OCI-LY3 (cell line): Measurements from ENCODE around the gene RPL38.

Experiments
- H2AFZ ChIP-seq: fragments of 200-600, 300-600 bp; shearing (Covaris generic); 2 replicates; pipeline ENCODE4 v1.6.0; 2014; ENCODE audit warnings: antibody characterized with exemption, low read depth, low read length
- H3K27ac ChIP-seq: fragments of 200-600, 300-600 bp; sonication (generic); 2 replicates; pipeline ENCODE4 v1.5.1; 2014; ENCODE audit warnings: mild to moderate bottlenecking, low read length, moderate library complexity, mixed read lengths
- H3K27me3 ChIP-seq: fragments of 200-600, 300-600 bp; sonication (generic); 2 replicates; pipeline ENCODE4 v1.6.1; 2014; ENCODE audit warnings: low read depth, low read length, mixed read lengths
- H3K36me3 ChIP-seq: fragments of 200-600, 300-600 bp; sonication (generic); replicated peaks from 2 replicates; pipeline ENCODE3; 2014; ENCODE audit warnings: low read depth, low read length, mixed read lengths
- H3K4me1 ChIP-seq: fragments of 300-600, 200-600 bp; sonication (generic); 2 replicates; pipeline ENCODE4 v1.6.1; 2014; ENCODE audit warnings: low read length, mixed read lengths
- H3K4me2 ChIP-seq: fragments of 200-600, 300-600 bp; sonication (generic); 2 replicates; pipeline ENCODE4 v1.6.1; 2014; ENCODE audit warnings: low read length, mixed read lengths
- H3K4me3 ChIP-seq: fragments of 300-600, 200-600 bp; sonication (generic); 2 replicates; pipeline ENCODE4 v1.5.1; 2014; ENCODE audit warnings: antibody characterized with exemption, mild to moderate bottlenecking, low read length, moderate library complexity
- H3K79me2 ChIP-seq: fragments of 300-600, 200-600 bp; shearing (Covaris generic); 2 replicates; pipeline ENCODE4 v1.6.1; 2014; ENCODE audit warnings: mild to moderate bottlenecking, low read length, mixed read lengths
- H3K9ac ChIP-seq: fragments of 300-600, 200-600 bp; shearing (Covaris generic); 2 replicates; pipeline ENCODE4 v1.6.0; 2014; ENCODE audit warnings: mild to moderate bottlenecking, low read length, moderate library complexity
- H3K9me3 ChIP-seq: fragments of 200-600, 300-600 bp; shearing (Covaris generic); 2 replicates; pipeline ENCODE4 v1.6.1; 2014; ENCODE audit warnings: low read length, mixed read lengths; ENCODE audit not compliant: insufficient read depth
- H4K20me1 ChIP-seq: fragments of 200-600, 300-600 bp; sonication (generic); 2 replicates; pipeline ENCODE4 v1.6.1; 2016; ENCODE audit warnings: low read length, mixed read lengths; ENCODE audit not compliant: insufficient read depth
- CTCF ChIP-seq: fragments of 200-600, 300-600 bp; sonication (generic); IDR thresholded peaks from 2 replicates; pipeline ENCODE4 v1.5.1; 2014; ENCODE audit warnings: antibody characterized with exemption, low read length, low read depth
- EZH2phosphoT487 ChIP-seq: fragments of 200-600 bp; shearing (Covaris generic); IDR thresholded peaks from 2 replicates; pipeline ENCODE4 v1.6.1; 2018; ENCODE audit warnings: antibody characterized with exemption, mixed run types, low read depth

Gene RPL38

GRCh38 chr17:74220946-74221818 lies 17.7 kb downstream of the RPL38 start:
- Histone ChIP-seq H4K20me1 (no peaks in the 10 kb centered on the region), H3K4me3 (no peak overlapping the region), H3K9ac (no peak overlapping the region)

DNA sequence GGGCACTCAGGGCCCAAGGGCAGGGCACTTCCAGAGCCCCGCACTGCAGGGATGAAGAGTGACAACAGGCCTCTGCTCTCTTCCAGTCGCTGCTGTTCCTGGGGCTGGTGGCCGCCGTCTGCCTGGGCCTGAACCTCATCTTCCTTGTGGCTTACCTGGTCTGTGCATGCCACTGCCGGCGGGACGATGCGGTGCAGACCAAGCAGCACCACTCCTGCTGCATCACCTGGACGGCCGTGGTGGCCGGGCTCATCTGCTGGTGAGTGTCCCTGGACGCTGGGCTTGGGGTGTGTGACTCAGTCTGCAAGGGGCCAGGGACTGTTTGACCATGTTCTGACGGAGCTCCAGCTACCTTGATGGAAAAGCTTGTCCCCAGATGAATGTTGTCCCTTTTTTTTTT lies 18.9 kb downstream of the RPL38 start:
- Histone ChIP-seq H2AFZ (no peak overlapping the region), H4K20me1 (no peaks in the 10 kb centered on the region), H3K36me3 (peaks cover 4% of the 10 kb centered on the region), H3K27me3 (no peaks in the 10 kb centered on the region), H3K79me2 (0 out of 2 replicates have a peak, but pooled peaks cover 3% of the 10 kb centered on the region), H3K9me3 (no peaks in the 10 kb centered on the region), H3K27ac (no peak overlapping the region), H3K4me2 (no peak overlapping the region), H3K9ac (no peak overlapping the region), H3K4me3 (no peak overlapping the region), H3K4me1 (no peaks in the 10 kb centered on the region)
- TF ChIP-seq EZH2phosphoT487 (no peak), CTCF (no peak)

More at GRCh38 chr17:74220946-74221818, 17.7 kb downstream of the RPL38 start:
- TF ChIP-seq EZH2phosphoT487 (no peak), CTCF (no peak)
- no peaks in the 10 kb centered on the region for H3K9me3 ChIP-seq
- no peaks in the 10 kb centered on the region for H3K4me1 ChIP-seq
- no peaks in the 10 kb centered on the region for H3K27me3 ChIP-seq
- H3K4me2 ChIP-seq = no peak overlapping the region
- H3K79me2 ChIP-seq = 0 out of 2 replicates have a peak, but pooled peaks cover 3% of the 10 kb centered on the region
- no peak overlapping the region for H3K27ac ChIP-seq
- H3K36me3 ChIP-seq = peaks cover 4% of the 10 kb centered on the region
- no peak overlapping the region for H2AFZ ChIP-seq

DNA sequence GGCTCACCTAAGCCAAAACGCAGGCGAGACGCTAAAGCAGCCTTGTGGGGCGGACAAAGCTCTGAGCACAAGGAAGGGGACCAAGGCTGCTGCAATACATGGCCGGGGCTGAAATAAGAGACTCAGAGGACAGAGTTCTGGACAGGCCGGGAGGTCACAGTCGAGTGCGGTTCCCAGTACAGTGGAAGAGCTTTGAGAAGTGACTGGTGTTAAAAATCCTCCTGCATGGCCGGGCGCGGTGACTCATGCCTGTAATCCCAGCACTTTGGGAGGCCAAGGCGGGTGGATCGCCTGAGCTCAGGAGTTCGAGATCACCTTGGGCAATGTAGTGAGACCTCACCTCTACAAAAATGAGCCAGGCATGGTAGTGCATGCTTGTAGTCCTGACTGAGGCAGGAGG lies 20.4 kb downstream of the RPL38 start:
- Histone ChIP-seq H4K20me1 (no peaks in the 10 kb centered on the region), H3K36me3 (peaks cover 4% of the 10 kb centered on the region), H3K9ac (no peak overlapping the region), H3K4me2 (no peak overlapping the region), H3K4me3 (no peak overlapping the region), H3K9me3 (no peaks in the 10 kb centered on the region), H3K27ac (no peak overlapping the region), H3K79me2 (0 out of 2 replicates have a peak, but pooled peaks cover 3% of the 10 kb centered on the region), H3K27me3 (no peaks in the 10 kb centered on the region), H3K4me1 (no peaks in the 10 kb centered on the region), H2AFZ (no peak overlapping the region)
- TF ChIP-seq EZH2phosphoT487 = no peak
- no peak for TF ChIP-seq CTCF

- no peaks in the 10 kb centered on the region for H4K20me1 ChIP-seq
- H3K9me3 ChIP-seq = no peaks in the 10 kb centered on the region
- H3K4me2 ChIP-seq = no peak overlapping the region
- no peaks in the 10 kb centered on the region for H3K4me1 ChIP-seq
- no peak for TF ChIP-seq CTCF
- TF ChIP-seq EZH2phosphoT487 = no peak
- no peak overlapping the region for H2AFZ ChIP-seq
- H3K9ac ChIP-seq = no peak overlapping the region
- H3K27ac ChIP-seq = no peak overlapping the region
- no peaks in the 10 kb centered on the region for H3K27me3 ChIP-seq
- H3K36me3 ChIP-seq = no peaks in the 10 kb centered on the region
- no peak overlapping the region for H3K4me3 ChIP-seq
- no peaks in the 10 kb centered on the region for H3K79me2 ChIP-seq
Observed at GRCh38 chr17:74224959-74225725, 21.7 kb downstream of the RPL38 start.
